Activated CD8-positive, alpha-beta memory T cell treated with anti-CD3 and anti-CD28 coated beads, Interleukin-2, amount 50 U/mL, for 1 hour (primary cell): ENCODE measurements around the gene MET.
"Not testable (repeated sequence)": the region's sequence is repeated elsewhere in the genome, so short reads cannot be mapped to it uniquely, and the experiment has no call there.

Source experiments
- DNase-seq: peaks from one replicate; pipeline ENCODE4 v3.0.0-alpha.2; 2020; ENCODE audit errors: extremely low read depth

The MET gene

DNA sequence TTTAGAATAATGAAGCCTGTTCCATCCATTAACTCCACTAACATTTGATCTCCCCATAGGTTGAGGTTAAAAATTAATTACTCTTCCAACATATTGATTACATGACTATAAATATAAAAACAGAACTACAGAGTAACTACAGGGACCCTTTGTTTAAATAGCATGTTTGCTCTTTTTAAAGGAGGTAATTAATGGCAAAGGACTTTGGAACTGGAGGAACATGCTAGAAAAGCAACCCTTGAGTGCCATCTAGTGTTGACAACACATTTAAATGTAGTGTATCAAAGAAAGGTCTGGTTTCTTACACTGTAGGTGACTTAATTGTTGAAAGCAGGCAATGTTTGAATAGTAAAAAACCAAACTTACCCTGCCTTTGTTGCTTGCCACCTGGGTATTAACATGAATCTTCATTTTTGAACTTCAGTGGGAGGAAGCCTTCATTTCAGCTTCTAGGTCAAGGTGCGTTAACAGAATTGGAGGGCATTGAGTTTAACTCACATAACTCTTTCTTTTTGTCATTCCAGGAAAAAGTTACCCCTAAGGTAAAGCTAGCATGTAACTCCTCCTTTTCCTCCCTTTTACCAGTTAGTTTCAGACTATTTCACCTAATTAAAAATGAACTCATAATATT, 137.8 kb downstream of the MET start:
- no peak for DNase-seq

DNA sequence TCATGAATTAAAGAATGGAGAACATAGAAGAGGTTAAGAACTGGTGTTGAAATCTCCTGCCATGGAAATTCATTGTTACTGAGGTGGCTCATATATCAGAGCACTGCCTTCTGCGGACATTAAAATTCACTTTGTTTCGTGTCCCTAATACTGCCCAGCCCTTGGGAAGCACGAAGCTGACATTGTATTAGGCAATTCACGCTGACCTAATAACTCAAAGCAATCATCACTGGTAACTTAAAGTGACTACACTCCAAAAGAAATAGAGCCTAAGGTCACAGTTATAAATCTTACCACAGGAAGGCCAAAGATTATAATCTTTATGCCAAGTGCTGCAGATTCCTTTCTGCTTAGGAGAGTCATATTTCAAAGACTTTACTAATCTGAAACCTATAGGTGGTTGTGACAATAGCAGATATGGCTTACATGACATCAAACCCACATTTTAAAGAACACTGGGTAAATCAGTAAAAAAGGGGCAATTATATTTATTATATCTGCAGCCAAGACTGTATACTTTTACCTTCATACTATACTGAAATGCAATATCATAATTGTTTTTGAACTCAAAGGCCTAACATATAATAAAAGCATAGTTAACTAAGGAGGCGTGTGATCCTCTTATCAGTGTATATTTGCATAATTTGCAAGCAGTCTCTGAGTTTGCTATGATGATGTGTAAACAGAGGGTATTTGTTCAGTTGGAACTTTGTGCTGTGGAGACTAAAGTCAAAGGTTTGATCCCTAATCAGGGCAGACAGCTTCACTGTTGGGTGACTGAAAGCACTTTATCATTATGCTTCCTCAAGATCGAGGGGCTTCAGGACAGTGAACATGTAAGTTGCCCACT, 138.5 kb downstream of the MET start:
- DNase-seq: no peak

GRCh38 chr7:116811768-116812167, 139.8 kb downstream of the MET start:
- no peak for DNase-seq

DNA sequence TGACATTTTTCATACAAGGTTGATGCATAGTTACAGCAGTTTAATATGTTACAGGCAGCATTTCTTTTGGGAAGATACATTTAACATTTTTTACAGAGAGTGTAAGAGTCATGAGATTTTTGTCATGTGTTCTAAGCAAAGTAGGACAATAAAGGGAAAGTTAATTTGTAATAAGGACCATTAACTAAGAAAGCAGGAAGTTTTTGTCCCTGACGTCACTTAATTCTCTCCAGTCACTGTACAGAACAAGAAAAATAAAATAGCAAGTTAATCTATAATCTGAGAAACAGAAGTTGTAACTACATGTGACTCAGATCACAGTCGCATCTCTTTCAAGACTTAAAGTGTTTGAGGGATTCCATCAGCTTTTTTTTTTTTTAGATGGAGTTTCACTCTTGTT, 140.9 kb downstream of the MET start:
- DNase-seq: no peak

DNA sequence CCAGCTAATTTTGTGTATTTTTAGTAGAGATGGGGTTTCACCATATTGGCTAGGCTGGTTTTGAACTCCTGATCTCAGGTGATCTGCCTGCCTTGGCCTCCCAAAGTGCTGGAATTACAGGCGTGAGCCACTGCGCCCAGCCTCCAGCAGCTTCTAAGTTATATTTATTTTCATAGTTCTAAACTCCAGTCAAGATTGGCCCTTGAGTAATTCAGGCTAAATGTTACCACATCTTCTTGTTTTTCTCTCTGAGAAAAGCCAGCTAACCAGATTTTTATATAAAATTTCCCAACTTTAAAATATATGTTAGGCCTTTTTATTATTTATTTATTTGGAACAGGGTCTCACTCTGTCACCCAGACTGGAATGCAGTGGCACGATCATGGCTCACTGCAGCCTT, 141.4 kb downstream of the MET start:
- not testable (repeated sequence) for DNase-seq

GRCh38 chr7:116815041-116815440, 143.0 kb downstream of the MET start:
- DNase-seq: no peak

- no peak for DNase-seq
These were observed 148.2 kb downstream of the MET start for GRCh38 chr7:116820149-116820548.

DNA sequence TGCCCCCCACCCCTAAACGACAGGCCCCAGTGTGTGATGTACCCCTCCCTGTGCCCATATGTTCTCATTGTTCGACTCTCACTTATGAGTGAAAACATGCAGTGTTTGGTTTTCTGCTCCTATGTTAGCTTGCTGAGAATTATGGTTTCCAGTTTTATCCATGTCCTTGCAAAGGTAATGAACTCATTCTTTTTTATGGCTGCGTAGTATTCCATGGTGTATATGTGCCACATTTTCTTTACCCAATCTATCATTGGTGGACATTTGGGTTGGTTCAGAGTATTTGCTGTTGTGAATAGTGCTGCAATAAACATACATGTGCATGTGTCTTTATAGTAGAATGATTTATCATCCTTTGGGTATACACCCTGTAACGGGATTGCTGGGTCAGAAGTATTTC, 149.7 kb downstream of the MET start:
- not testable (repeated sequence) for DNase-seq

DNA sequence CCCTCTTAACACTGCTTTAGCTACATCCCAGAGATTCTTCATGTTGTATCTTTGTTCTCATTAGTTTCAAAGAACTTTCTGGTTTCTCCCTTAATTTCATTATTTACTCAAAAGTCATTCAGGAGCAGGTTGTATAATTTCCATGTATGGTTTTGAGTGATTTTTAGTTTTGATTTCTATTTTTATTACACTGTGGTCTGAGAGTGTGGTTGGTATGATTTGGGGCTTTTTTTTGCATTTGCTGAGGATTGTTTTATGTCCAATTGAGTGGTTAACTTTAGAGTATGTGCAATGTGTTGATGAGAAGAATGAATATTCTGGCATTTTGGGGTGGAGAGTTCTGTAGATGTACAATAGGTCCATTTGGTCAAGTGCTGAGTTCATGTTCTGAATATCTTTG, 152.5 kb downstream of the MET start:
- no peak for DNase-seq

GRCh38 chr7:116828281-116828680, 156.3 kb downstream of the MET start:
- DNase-seq: no peak

GRCh38 chr7:116829041-116829440, 157.0 kb downstream of the MET start:
- no peak for DNase-seq

GRCh38 chr7:116829493-116829892, 157.5 kb downstream of the MET start:
- no peak for DNase-seq

GRCh38 chr7:116832692-116833091, 160.7 kb downstream of the MET start:
- DNase-seq: no peak

DNA sequence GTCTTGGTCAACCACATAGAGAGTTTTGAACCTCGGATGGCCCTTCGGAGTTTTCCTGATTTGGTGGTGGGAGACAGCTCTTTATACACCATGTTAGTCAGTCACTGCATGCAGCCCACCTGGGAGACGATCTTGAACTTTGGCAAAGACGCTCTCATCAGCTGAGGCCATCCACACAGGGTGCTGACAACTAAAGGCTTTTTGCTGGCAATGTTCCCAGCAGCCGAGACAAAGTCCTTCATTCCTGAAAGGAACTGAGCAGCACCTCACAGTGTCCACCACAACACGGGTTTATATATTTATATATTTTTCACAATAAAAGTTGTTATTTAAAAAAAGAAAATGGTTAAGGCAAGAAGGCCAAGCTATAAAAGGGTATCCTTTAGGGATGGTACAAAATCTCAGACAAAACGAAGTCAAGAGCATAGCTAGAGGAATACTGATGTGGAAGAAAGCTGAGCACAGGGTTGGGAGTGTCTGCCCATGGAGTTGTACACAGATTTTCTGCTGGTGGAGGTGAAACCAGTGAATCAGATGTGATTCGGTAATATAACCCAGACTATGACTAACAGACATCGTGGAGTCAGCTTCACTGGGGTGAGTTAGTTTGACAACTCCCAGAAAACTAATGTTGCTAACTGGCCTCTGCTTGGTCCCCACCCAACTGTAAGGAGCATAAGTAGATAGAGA, 163.0 kb downstream of the MET start:
- DNase-seq: no peak

DNA sequence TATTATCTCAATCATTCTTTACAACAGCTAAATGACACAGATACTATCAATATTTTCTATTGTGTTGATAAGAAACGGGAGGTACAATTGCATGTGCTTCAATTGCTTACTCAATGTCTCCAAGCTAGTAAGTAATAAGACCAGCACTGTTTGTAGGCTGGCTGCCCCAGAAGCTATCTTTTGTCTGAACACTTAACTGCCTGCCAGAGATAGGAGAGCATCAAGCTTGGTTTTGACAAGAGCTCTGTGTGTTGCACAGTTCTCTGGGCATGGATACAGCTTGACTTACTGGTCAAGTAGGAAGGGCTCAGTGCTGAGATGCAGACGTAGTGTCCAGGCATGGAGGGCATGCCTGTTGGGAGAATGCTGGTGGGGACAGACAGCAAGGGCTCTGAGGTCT, 164.1 kb downstream of the MET start:
- no peak for DNase-seq

DNA sequence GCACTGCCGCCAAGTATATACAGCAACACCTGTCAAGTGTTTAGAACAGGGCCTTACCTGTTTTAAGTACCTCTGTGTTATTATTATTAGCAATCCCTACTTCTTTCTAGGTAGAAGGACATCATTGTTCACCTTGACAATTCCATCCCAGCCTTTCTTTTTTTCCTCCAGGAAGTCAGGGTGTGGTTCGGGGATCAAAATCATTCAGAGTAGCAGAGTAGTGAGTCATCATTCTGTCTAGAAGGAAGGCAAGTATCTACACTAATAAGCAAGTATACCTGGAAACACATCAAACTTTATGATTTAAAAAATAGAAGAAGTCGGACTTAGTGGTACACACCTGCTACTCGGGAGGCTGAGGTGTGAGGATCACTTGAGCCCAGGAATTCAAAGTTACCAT, 164.9 kb downstream of the MET start:
- DNase-seq: no peak

DNA sequence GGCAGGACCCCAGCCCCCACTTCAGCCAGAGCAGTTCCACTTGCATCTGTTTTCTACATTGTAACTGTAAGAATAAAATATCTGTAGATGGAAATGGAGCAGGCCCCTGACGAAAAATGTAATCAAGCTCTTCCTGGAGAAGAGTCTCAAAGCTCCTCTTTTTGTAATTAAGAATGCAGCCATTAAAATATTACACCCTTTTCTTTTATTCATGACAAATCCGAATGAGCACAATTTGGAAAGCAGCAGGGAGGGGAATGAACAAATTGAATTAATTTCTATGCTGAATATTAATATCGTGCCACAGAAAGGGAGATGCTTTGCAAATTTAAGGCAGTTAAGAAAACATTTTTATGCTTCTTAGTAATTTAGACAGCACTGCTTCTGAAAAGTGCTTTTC, 165.6 kb downstream of the MET start:
- no peak for DNase-seq

DNA sequence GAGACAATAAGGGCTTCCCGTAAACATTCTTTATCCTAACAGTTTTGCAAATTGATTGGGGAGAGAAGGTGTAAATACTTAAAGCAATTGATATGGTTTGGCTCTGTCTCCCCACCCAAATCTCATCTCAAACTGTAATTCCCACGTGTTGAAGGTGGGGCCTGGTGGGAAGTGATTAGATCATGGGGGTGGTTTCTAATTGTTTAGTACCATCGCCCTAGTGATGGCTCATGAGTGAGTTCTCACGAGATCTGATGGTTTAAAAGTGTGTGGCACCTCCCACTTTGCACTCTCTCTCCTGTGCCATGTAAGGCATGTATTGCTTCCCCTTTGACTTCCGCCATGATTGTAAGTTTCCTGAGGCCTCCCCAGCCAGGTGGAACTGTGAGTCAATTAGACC, 168.3 kb downstream of the MET start:
- no peak for DNase-seq

GRCh38 chr7:116842371-116842770, 170.4 kb downstream of the MET start:
- DNase-seq: no peak

- DNase-seq: no peak
These were observed 171.4 kb downstream of the MET start for GRCh38 chr7:116843378-116843777.
